Smooth muscle cell (in vitro differentiated cells): ENCODE data around the gene COMMD9. TPM values are rescaled to one million over a fixed set of nuclear protein-coding genes. Genes with fewer than 3 reads are reported as not detected.

ENCODE experiments used
- DNase-seq: peaks from one replicate; lab custom pipeline; 2025; ENCODE audit not compliant: unreplicated experiment; lab: John Stamatoyannopoulos, UW
- H2AFZ ChIP-seq: fragments of 200-600 bp; sonication (generic); 2 replicates; pipeline ENCODE4 v1.6.0; 2016; ENCODE audit warnings: antibody characterized with exemption, low read depth, mild to moderate bottlenecking
- H3F3A ChIP-seq: fragments of 200-600 bp; sonication (generic); 2 replicates; pipeline ENCODE4 v1.6.0; 2017; ENCODE audit warnings: antibody characterized with exemption, low read depth
- H3K27ac ChIP-seq: fragments of 200-600 bp; sonication (generic); 2 replicates; pipeline ENCODE4 v1.5.1; 2016; ENCODE audit warnings: low read depth, mild to moderate bottlenecking
- H3K27me3 ChIP-seq: fragments of 200-600 bp; sonication (generic); 2 replicates; pipeline ENCODE4 v1.6.1; 2016; ENCODE audit warnings: low read depth, mild to moderate bottlenecking
- H3K36me3 ChIP-seq: fragments of 200-600 bp; sonication (generic); 2 replicates; pipeline ENCODE4 v1.5.1; 2016; ENCODE audit warnings: low read depth
- H3K4me1 ChIP-seq: fragments of 200-600 bp; sonication (generic); 2 replicates; pipeline ENCODE4 v1.5.1; 2016; ENCODE audit warnings: low read depth
- H3K4me2 ChIP-seq: fragments of 200-600 bp; sonication (generic); 2 replicates; pipeline ENCODE4 v1.6.0; 2016; ENCODE audit warnings: mild to moderate bottlenecking
- H3K4me3 ChIP-seq: fragments of 200-600 bp; sonication (generic); 2 replicates; pipeline ENCODE4 v1.5.1; 2016; ENCODE audit warnings: mild to moderate bottlenecking
- H3K79me2 ChIP-seq: fragments of 200-600 bp; sonication (generic); 2 replicates; pipeline ENCODE4 v1.6.0; 2016; ENCODE audit warnings: low read depth, mild to moderate bottlenecking
- H3K9ac ChIP-seq: fragments of 200-600 bp; sonication (generic); 2 replicates; pipeline ENCODE4 v1.6.0; 2016; ENCODE audit warnings: low read depth
- H3K9me3 ChIP-seq: fragments of 200-600 bp; sonication (generic); replicated peaks from 2 replicates; pipeline ENCODE4 v1.5.1; 2016; ENCODE audit warnings: low read depth
- H4K20me1 ChIP-seq: fragments of 200-600 bp; sonication (generic); 2 replicates; pipeline ENCODE4 v1.6.0; 2016; ENCODE audit warnings: low read depth
- CTCF ChIP-seq: fragments of 200-600 bp; sonication (generic); IDR thresholded peaks from 2 replicates; pipeline ENCODE4 v1.5.1; 2017; ENCODE audit warnings: borderline replicate concordance, mild to moderate bottlenecking, antibody characterized with exemption; ENCODE audit not compliant: insufficient read depth, poor library complexity, severe bottlenecking
- WGBS: methylation state at CpG from one replicate; pipeline ENCODE4 v1.1.7; 2016; ENCODE audit warnings: low lambda C conversion rate; 5-methylcytosine and 5-hydroxymethylcytosine counted together
- polyA plus RNA-seq: library from polyadenylated mRNA; unstranded; fragments of >200 nt; fragmentation: Nextera tagmentation; extraction: Ambion mirVana; gene quantifications from 2 replicates; pipeline ENCODE4 v1.2.1, GENCODE V29; 2016
- total RNA-seq: library from RNA; depleted of rRNA; stranded (reverse); fragments of >200 nt; gene quantifications from 2 replicates; pipeline ENCODE4 v1.2.3, GENCODE V29; 2014

Gene COMMD9
- total and polyA plus RNA-seq, 2 experiments from 2014 or later = 35.9 to 83.0 TPM

- Histone ChIP-seq H4K20me1 (no peaks in the 10 kb centered on the region), H3K27ac (no peak overlapping the region), H3F3A (peaks cover 11% of the 10 kb centered on the region), H3K27me3 (no peaks in the 10 kb centered on the region), H3K4me2 (no peak overlapping the region), H3K4me3 (no peak overlapping the region), H3K36me3 (no peaks in the 10 kb centered on the region), H3K4me1 (peaks cover 8% of the 10 kb centered on the region), H2AFZ (no peak overlapping the region), H3K9ac (no peak overlapping the region), H3K9me3 (no peaks in the 10 kb centered on the region), H3K79me2 (no peaks in the 10 kb centered on the region)
- DNase-seq = no peak
- TF ChIP-seq CTCF = no peak
- WGBS = 67% methylated on average over 3 of the region's 3 CpGs
Observed at GRCh38 chr11:36247493-36247892, 41.7 kb downstream of the COMMD9 start.

- no peaks in the 10 kb centered on the region for H3K36me3 ChIP-seq
- no peaks in the 10 kb centered on the region for H3K27me3 ChIP-seq
- DNase-seq = no peak
- no peak overlapping the region for H3K4me3 ChIP-seq
- no peaks in the 10 kb centered on the region for H3K79me2 ChIP-seq
- no peaks in the 10 kb centered on the region for H3K9me3 ChIP-seq
- TF ChIP-seq CTCF = no peak
- no peak overlapping the region for H3K4me2 ChIP-seq
- peaks cover 7% of the 10 kb centered on the region for H3F3A ChIP-seq
- H4K20me1 ChIP-seq = no peaks in the 10 kb centered on the region
- peaks cover 5% of the 10 kb centered on the region for H3K4me1 ChIP-seq
- no peak overlapping the region for H3K9ac ChIP-seq
- no peak overlapping the region for H3K27ac ChIP-seq
- 91% methylated on average over 1 of the region's 1 CpG for WGBS
- H2AFZ ChIP-seq = no peak overlapping the region
Observed at GRCh38 chr11:36243641-36244040, 45.6 kb downstream of the COMMD9 start.

- no peaks in the 10 kb centered on the region for H3K36me3 ChIP-seq
- H3K9me3 ChIP-seq = no peaks in the 10 kb centered on the region
- no peaks in the 10 kb centered on the region for H4K20me1 ChIP-seq
- H3K4me2 ChIP-seq = no peak overlapping the region
- no peak for DNase-seq
- no peaks in the 10 kb centered on the region for H3K27me3 ChIP-seq
- no peak overlapping the region for H2AFZ ChIP-seq
- no peaks in the 10 kb centered on the region for H3K79me2 ChIP-seq
- no peaks in the 10 kb centered on the region for H3K4me1 ChIP-seq
- no peak overlapping the region for H3K27ac ChIP-seq
- H3F3A ChIP-seq = no peaks in the 10 kb centered on the region
- WGBS = 39% methylated on average over 1 of the region's 1 CpG
- H3K4me3 ChIP-seq = no peak overlapping the region
- no peak for TF ChIP-seq CTCF
- no peak overlapping the region for H3K9ac ChIP-seq
Observed at GRCh38 chr11:36241497-36241896, 47.7 kb downstream of the COMMD9 start.

- DNase-seq = no peak
- Histone ChIP-seq H3K9ac (no peak overlapping the region), H3K9me3 (no peaks in the 10 kb centered on the region), H2AFZ (no peak overlapping the region), H3K4me2 (no peak overlapping the region), H3K79me2 (no peaks in the 10 kb centered on the region), H3K4me1 (no peaks in the 10 kb centered on the region), H3K36me3 (no peaks in the 10 kb centered on the region), H4K20me1 (no peaks in the 10 kb centered on the region), H3K27me3 (no peaks in the 10 kb centered on the region), H3F3A (no peaks in the 10 kb centered on the region), H3K27ac (no peak overlapping the region), H3K4me3 (no peak overlapping the region)
- no peak for TF ChIP-seq CTCF
- 65% methylated on average over 4 of the region's 4 CpGs for WGBS
Observed at GRCh38 chr11:36240801-36241200, 48.4 kb downstream of the COMMD9 start.
